GM21390 (cell line): ENCODE measurements around the gene SPOCD1.

Experiments
- ATAC-seq: cut with Tn5 transposase; IDR thresholded peaks from one replicate; pipeline ENCODE4 v1.9.1; 2021; ENCODE audit not compliant: unreplicated experiment

SPOCD1 gene

DNA sequence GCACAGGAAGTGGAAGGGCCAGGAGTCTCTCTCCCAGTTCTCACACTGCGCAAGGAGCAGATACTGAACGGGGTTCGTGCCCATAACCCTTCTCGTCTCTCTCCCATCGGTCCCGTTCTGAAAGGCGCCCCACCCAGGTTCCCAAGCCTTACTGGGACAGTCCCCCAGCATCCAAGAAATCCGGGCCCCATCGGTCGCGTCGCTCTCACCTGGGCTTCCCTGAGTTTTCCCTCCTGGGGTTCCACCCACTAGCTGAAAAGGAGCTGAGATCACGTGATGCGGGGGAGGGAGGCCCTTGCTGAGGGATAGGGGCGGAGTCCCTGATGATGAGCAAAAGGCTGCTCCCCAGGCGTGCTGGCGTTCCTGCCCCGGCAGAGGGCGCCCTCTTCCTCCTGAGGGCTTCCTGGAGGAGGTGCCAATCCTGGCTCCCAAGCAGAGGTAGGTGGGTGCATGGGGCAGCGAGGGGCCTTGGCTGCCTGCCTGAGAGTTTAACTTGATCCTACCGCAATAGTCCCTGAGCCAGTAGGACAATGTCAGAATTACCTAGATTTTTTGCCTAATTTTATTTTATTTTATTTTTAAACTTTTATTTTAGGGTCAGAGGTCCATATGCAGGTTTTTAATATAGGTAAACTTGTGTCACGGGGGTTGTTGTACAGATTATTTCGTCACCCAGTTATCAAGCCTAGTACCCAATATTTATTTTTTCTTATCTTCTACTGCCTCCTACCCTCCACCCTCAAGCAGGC lies at the start of gene SPOCD1:
TSS of gene SPOCD1 (minus strand) at position 271 of the 749 bp plus-strand sequence. CDS start 689 bp downstream, outside the sequence.
- ATAC-seq: no peak

- no peak for ATAC-seq
Measured at GRCh38 chr1:31862071-31862470, 46.2 kb upstream of the SPOCD1 start.

- ATAC-seq: no peak
Measured at GRCh38 chr1:31861346-31861745, 45.5 kb upstream of the SPOCD1 start.

GRCh38 chr1:31860581-31860980 lies 44.8 kb upstream of the SPOCD1 start:
- ATAC-seq: no peak

- no peak for ATAC-seq
Measured at GRCh38 chr1:31859719-31860118, 43.9 kb upstream of the SPOCD1 start.

- no peak for ATAC-seq
Measured at GRCh38 chr1:31859044-31859443, 43.2 kb upstream of the SPOCD1 start.

DNA sequence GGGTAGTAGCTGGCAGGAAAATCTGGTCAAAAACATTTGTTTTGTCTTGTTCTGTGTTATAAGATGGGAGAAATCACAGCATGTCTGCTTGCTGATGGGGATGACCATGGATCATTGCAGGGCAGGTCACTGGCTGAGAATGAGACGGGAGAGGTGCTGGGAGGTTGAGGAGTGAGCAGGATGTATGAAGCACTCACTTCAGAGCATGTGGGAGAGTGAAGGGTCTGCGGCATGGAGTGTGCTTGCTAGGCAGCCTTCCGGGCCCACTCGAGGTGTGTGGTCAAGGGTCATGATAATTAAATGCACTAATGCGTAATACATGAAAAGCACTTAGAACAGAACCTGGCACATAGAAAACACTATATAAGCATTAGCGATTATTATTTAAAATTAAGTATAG lies 42.0 kb upstream of the SPOCD1 start:
- ATAC-seq: no peak

GRCh38 chr1:31856140-31856539 lies 40.3 kb upstream of the SPOCD1 start:
- no peak for ATAC-seq

DNA sequence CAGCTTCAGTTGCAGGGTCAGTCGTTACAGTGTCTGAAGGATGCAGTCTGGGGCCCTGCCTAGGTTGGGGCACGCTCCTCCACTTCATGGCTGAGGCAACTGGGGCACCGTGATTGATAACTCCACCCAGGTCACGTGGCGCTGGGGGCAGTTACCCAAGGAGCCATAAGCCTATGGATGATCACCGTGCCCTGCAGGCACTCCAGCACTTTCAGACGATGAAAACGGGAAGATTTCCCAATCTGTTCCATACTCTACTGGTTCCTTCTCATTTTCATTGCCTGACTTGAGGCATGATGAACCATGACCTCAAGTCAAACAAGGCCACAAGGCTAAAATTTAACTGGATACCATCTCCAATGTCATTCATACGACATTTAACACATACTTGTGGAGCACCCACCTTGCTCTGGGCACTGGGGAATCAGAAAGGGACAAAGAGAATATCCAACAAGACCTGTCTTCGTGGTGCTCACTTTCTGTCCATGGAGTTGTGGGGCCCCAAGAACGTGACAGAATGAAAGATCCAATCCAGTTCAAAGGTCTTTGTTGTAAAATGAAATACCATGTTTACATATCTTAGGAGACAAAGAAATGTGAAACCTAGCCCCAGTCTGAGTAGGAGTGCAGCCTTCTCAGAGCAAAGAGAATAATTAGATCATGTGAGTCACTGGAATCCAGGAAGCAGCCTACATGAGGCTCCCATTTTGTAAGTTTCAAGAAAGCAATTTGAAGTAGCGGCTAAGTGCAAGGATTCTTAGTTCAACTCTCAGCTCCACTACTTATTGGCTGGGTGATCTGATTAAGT lies 39.4 kb upstream of the SPOCD1 start:
- ATAC-seq: no peak

DNA sequence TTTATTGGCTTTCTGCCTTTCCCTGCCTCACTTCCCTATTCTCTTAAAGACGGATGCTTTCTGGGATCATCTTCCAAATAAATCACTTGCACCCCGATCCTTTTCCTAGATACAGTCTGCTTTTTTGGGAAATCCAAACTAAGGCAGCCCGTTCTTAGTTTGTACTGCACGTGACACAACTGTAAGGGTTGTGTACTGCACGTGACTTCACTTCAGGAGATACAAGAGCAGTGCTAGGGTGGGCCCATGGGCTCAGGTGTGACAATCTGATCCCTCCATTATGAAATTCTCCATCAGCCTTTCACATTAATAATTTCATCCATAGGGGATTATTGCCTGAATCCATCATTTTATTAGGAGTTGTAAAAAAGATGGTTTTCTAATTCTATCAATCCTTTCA lies 33.8 kb upstream of the SPOCD1 start:
- ATAC-seq: no peak

- ATAC-seq: no peak
Measured at GRCh38 chr1:31848381-31848897, 32.6 kb upstream of the SPOCD1 start.

DNA sequence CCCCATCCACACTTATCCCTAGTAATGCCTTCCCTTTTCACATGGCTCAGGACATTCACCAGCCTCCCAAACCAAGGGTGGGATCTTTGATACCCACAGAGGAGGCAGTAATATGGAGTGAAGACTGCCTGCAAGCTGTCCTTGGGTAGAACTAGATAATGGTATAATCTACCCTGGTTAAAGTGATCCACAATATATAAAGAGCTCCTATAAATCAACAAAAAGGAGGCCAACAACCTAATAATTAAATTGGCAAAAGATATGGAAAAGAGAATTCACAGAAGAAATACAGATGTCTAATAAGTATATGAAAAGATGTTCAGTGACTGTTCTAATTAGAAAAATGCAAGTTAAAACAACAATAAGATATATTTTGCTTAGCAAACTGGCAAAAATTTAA lies 30.7 kb upstream of the SPOCD1 start:
- ATAC-seq: no peak

GRCh38 chr1:31843506-31843905 lies 27.7 kb upstream of the SPOCD1 start:
- no peak for ATAC-seq

DNA sequence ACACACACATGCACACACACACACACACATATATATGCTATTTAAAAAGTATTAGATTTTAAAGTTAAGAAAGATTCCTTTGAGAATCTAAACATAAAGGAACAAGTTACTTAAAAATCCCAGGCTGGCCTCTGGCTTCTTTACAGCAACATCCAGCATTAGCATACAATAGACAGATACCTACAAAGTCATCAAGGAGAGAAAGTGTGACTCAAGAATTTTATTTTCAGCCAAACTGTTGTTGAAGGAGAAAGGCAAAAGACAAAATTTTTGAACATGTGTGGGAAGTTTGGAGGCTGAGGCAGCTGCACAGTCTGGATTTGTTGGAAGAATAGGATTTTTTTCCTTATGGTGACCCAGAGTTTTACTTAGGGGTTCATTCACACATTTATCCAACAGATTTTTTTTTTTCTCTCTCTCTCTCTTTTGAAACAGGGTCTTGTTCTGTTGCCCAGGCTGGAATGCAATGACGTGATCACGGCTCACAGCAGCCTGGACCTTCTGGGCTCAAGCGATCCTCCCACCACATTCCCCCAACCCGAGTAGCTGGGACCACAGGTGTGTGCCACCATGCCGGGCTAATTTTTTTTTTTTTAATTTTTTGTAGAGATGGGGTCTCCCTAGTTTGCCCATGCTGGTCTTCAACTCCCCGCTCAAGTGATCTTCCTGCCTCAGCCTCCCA lies 24.0 kb upstream of the SPOCD1 start:
- no peak for ATAC-seq

DNA sequence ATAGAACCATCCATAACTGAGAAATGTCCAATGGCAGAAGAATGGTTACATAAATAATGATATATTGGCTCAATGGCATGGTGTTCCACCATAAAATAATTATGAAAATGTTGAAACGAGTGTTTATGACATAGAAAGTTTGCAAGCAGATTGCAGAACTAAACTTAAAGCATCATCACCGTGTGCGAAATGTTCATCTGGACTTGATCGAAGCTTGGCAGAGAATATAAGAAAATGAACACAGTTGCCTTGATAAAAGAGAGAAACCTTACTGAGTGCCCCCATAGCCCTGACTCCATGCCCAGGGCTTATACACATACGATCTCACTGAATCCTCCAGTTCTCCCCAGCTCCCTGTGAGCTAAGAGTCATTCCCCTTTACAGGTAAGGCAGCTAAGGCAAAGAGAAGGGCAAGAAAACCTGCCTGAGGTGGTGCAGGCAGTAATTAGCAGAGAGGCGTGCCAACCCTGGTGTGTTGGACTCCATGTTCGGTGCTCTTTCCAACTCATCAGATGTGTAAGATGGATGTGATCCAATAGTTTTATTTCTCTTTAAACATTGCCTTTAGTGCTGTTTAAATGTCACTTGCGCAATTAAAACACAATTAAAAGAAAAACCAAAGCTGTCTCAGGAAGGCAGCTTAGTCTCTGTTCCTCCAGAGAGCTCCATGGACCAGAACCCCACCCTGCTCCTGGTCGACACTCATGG lies 21.8 kb upstream of the SPOCD1 start:
- ATAC-seq: no peak

GRCh38 chr1:31836638-31837037 lies 20.8 kb upstream of the SPOCD1 start:
- no peak for ATAC-seq

DNA sequence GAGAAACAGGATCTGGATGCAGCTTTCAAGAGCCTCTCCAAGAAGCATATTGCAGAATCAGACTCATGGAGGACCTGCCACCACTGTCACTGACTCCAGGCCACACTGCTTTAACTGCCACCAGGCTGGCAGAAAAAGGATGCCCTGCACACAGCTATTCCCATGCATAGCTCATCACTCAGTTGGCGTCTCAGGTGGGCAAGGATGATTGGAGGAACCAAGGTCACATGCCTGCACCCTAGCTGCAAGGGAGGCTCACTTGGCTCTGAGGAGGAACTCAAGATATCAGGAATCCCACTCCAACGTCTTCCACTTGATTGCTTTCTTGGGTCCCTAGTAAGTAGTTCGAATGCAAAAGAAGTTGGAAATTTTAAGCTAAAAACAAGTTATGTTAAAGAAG lies 19.6 kb upstream of the SPOCD1 start:
- no peak for ATAC-seq

DNA sequence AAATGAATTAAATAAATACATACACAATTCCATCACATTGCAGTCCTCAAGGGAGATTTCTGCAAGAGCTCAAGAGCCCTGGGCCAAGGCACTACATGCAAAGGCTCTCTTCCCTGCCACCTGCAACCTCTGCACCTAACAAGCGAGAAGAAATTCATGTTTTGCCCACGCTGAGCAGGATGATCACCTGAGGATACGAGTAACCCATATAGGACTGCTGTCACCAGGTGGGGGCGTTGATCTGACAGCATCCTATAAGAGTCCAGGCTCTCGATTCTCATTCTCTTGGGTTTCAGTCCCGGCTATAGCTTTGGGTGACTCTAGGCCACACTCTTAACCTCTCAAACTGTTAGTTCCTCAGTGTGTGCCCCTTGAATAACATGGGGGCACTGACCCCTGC lies 18.7 kb upstream of the SPOCD1 start:
- ATAC-seq: no peak

GRCh38 chr1:31831397-31832378 lies 15.9 kb upstream of the SPOCD1 start:
- no peak for ATAC-seq

- ATAC-seq: no peak
Measured at GRCh38 chr1:31830511-31830910, 14.7 kb upstream of the SPOCD1 start.
